ENCODE data around the gene PACRG.

PACRG gene

GRCh38 chr6:163001330-163001729 lies 273.6 kb downstream of the PACRG start:
- Histone ChIP-seq H3K9ac (no peak overlapping the region), H3K4me1 (peaks cover 0 to 8% (median 0%) of the 10 kb centered on the region in 10 experiments; a peak in 4 of 20 replicates), H3K4me2 (peak overlapping the region in 4 of 11 experiments; percentile 2 to 12 (median 9); a peak in 2 of 22 replicates), H3K27ac (no peak overlapping the region), H3K4me3 (no peak overlapping the region), H3K27me3 (no peaks in the 10 kb centered on the region), H3K36me3 (no peaks in the 10 kb centered on the region), H4K20me1 (no peaks in the 10 kb centered on the region), H3K9me3 (replicated peaks in 1 of 11) (peaks cover 0 to 4% (median 0%) of the 10 kb centered on the region in 11 experiments; a peak in 1 of 22 replicates)
- TF ChIP-seq Cebpa-rat (IDR thresholded peaks at IDR 0.05): no peak

DNA sequence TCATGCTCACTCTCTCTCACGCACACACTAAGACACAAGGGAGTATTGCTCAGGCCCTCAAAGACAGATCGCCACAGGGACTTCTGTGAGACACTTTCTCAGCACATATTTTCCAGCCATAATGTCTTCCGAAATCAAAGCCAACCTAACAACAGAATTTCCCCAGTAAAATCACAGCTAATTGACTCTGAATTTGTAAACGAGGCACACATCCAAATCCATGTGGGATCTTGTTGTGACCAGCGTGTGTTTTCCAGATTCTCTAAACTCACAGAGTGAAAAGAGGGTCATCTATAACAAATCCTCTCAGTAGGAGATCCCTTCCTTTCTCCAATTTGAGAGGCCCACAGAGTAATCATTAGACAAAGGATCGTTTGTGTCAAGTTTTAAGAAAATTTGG lies 280.4 kb downstream of the PACRG start:
- no peaks in the 10 kb centered on the region for H3K36me3 ChIP-seq
- H3K4me2 ChIP-seq: no peak overlapping the region
- no peak overlapping the region for H3K9ac ChIP-seq
- no peak overlapping the region for H3K27ac ChIP-seq
- no peaks in the 10 kb centered on the region for H3K4me1 ChIP-seq
- H4K20me1 ChIP-seq: no peaks in the 10 kb centered on the region
- no peak for TF ChIP-seq Cebpa-rat (IDR thresholded peaks at IDR 0.05)
- peaks cover 0 to 4% (median 0%) of the 10 kb centered on the region in 11 experiments; a peak in 1 of 22 replicates for H3K9me3 ChIP-seq (replicated peaks in 1 of 11)
- no peaks in the 10 kb centered on the region for H3K27me3 ChIP-seq
- no peak overlapping the region for H3K4me3 ChIP-seq

GRCh38 chr6:163008626-163009025 lies 280.9 kb downstream of the PACRG start:
- Histone ChIP-seq H3K9ac (no peak overlapping the region), H3K27ac (no peak overlapping the region), H3K4me2 (no peak overlapping the region), H3K4me3 (no peak overlapping the region), H3K4me1 (no peaks in the 10 kb centered on the region), H3K36me3 (no peaks in the 10 kb centered on the region), H4K20me1 (no peaks in the 10 kb centered on the region), H3K9me3 (replicated peaks in 1 of 11) (peaks cover 0 to 4% (median 0%) of the 10 kb centered on the region in 11 experiments; a peak in 1 of 22 replicates), H3K27me3 (no peaks in the 10 kb centered on the region)
- no peak for TF ChIP-seq Cebpa-rat (IDR thresholded peaks at IDR 0.05)

DNA sequence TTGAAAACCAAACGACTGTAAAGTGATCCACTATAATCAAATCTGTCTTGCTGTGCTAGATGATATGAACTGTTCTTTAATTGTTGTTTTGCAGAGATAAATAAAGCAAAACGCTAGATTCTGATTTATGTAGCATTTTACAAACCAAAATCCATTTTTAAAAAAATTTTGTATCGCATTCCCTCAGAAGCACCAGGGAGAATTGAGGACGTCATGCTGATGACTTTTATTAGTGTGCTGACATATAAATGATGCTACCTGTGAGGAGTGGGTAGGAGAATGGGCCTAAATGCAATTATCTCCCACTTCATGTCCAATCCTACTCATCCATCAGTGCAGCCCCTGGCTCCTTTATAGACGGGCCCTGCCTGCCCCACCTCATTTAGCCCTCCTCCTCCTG lies 282.4 kb downstream of the PACRG start:
- TF ChIP-seq Cebpa-rat (IDR thresholded peaks at IDR 0.05): no peak
- Histone ChIP-seq H4K20me1 (no peaks in the 10 kb centered on the region), H3K4me1 (no peaks in the 10 kb centered on the region), H3K9me3 (replicated peaks in 1 of 11) (no peaks in the 10 kb centered on the region), H3K27me3 (no peaks in the 10 kb centered on the region), H3K9ac (no peak overlapping the region), H3K4me3 (no peak overlapping the region), H3K4me2 (no peak overlapping the region), H3K36me3 (no peaks in the 10 kb centered on the region), H3K27ac (no peak overlapping the region)

- Histone ChIP-seq H3K36me3 (no peaks in the 10 kb centered on the region), H3K9ac (no peak overlapping the region), H3K4me2 (no peak overlapping the region), H3K27ac (no peak overlapping the region), H3K27me3 (no peaks in the 10 kb centered on the region), H3K4me1 (peaks cover 0 to 6% (median 0%) of the 10 kb centered on the region in 10 experiments; a peak in 1 of 20 replicates), H3K4me3 (no peak overlapping the region), H4K20me1 (no peaks in the 10 kb centered on the region), H3K9me3 (replicated peaks in 1 of 11) (no peaks in the 10 kb centered on the region; a peak in 1 of 22 replicates)
- TF ChIP-seq Cebpa-rat (IDR thresholded peaks at IDR 0.05): no peak
Observed at GRCh38 chr6:163014736-163015135, 287.0 kb downstream of the PACRG start.

- Histone ChIP-seq H3K4me1 (peaks cover 0 to 6% (median 0%) of the 10 kb centered on the region in 10 experiments; a peak in 1 of 20 replicates), H3K9me3 (replicated peaks in 1 of 11) (peaks cover 0 to 6% (median 1%) of the 10 kb centered on the region in 11 experiments; a peak in 11 of 22 replicates), H3K4me2 (no peak overlapping the region), H3K36me3 (no peaks in the 10 kb centered on the region), H3K27ac (no peak overlapping the region), H3K27me3 (no peaks in the 10 kb centered on the region), H3K9ac (no peak overlapping the region), H3K4me3 (no peak overlapping the region), H4K20me1 (no peaks in the 10 kb centered on the region)
- TF ChIP-seq Cebpa-rat (IDR thresholded peaks at IDR 0.05): no peak
Observed at GRCh38 chr6:163017801-163018200, 290.0 kb downstream of the PACRG start.

- no peak overlapping the region for H3K4me3 ChIP-seq
- no peak overlapping the region for H3K27ac ChIP-seq
- H3K9me3 ChIP-seq (replicated peaks in 1 of 11): peaks cover 16 to 28% (median 20%) of the 10 kb centered on the region in 11 experiments; a peak in 21 of 22 replicates
- H3K27me3 ChIP-seq: no peaks in the 10 kb centered on the region
- H3K4me1 ChIP-seq: peaks cover 0 to 6% (median 0%) of the 10 kb centered on the region in 10 experiments; a peak in 1 of 20 replicates
- H4K20me1 ChIP-seq: no peaks in the 10 kb centered on the region
- H3K9ac ChIP-seq: no peak overlapping the region
- H3K36me3 ChIP-seq: no peaks in the 10 kb centered on the region
- no peak for TF ChIP-seq Cebpa-rat (IDR thresholded peaks at IDR 0.05)
- H3K4me2 ChIP-seq: no peak overlapping the region
Observed at GRCh38 chr6:163019926-163020325, 292.2 kb downstream of the PACRG start.

DNA sequence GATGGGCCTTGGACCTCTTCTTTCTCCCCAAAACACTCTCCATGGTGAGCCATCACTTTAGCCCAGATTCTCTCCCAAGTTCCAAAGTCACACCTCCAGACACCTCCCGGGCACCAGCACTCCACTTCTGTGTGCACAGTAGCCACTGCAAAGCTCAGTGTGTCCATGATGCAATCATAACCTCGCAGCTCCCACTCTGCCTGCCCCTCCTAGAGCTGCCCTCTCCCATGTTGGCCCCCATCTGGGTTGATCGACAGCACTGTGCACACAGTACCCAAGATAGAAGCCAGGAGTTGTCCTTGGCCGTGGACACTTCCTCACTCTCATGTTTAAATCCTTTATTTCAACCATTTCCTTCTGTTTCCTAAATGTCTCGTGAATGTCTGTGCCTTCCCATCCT lies 293.3 kb downstream of the PACRG start:
- Histone ChIP-seq H3K27me3 (no peaks in the 10 kb centered on the region), H3K4me2 (no peak overlapping the region), H3K36me3 (no peaks in the 10 kb centered on the region), H3K4me1 (peaks cover 0 to under 1% (median 0%) of the 10 kb centered on the region in 10 experiments; a peak in 1 of 20 replicates), H3K4me3 (no peak overlapping the region), H3K27ac (no peak overlapping the region), H4K20me1 (no peaks in the 10 kb centered on the region), H3K9ac (no peak overlapping the region), H3K9me3 (replicated peaks in 1 of 11) (peaks cover 16 to 29% (median 20%) of the 10 kb centered on the region in 11 experiments; a peak in 21 of 22 replicates)
- TF ChIP-seq Cebpa-rat (IDR thresholded peaks at IDR 0.05): no peak

- Histone ChIP-seq H3K27me3 (no peaks in the 10 kb centered on the region), H3K4me2 (no peak overlapping the region)
- TF ChIP-seq Cebpa-rat (IDR thresholded peaks at IDR 0.05): no peak
Observed at GRCh38 chr6:163023700-163024099, 295.9 kb downstream of the PACRG start.

GRCh38 chr6:163026893-163027292 lies 299.1 kb downstream of the PACRG start:
- no peaks in the 10 kb centered on the region for H3K36me3 ChIP-seq
- no peak for TF ChIP-seq Cebpa-rat (IDR thresholded peaks at IDR 0.05)
- H4K20me1 ChIP-seq: no peaks in the 10 kb centered on the region
- H3K4me1 ChIP-seq: no peaks in the 10 kb centered on the region
- H3K27me3 ChIP-seq: no peaks in the 10 kb centered on the region
- no peak overlapping the region for H3K4me3 ChIP-seq
- peaks cover 17 to 42% (median 30%) of the 10 kb centered on the region in 11 experiments; a peak in 21 of 22 replicates for H3K9me3 ChIP-seq (replicated peaks in 1 of 11)
- H3K4me2 ChIP-seq: no peak overlapping the region
- no peak overlapping the region for H3K9ac ChIP-seq
- H3K27ac ChIP-seq: no peak overlapping the region

More at GRCh38 chr6:163023700-163024099, 295.9 kb downstream of the PACRG start:
- peaks cover 16 to 29% (median 20%) of the 10 kb centered on the region in 11 experiments; a peak in 21 of 22 replicates for H3K9me3 ChIP-seq (replicated peaks in 1 of 11)
- no peaks in the 10 kb centered on the region for H3K36me3 ChIP-seq
- no peaks in the 10 kb centered on the region for H3K4me1 ChIP-seq
- no peak overlapping the region for H3K27ac ChIP-seq
- H4K20me1 ChIP-seq: no peaks in the 10 kb centered on the region
- no peak overlapping the region for H3K4me3 ChIP-seq
- no peak overlapping the region for H3K9ac ChIP-seq

All from BLaER1 treated with 17β-estradiol and CSF1 and Interleukin-3, amounts not matched to agents 10 nM and 100 nM (cell line).